Colonic mucosa (tissue), 4 donors: Measurements from ENCODE around the gene FBH1. TPM values are rescaled to one million over a fixed set of nuclear protein-coding genes. Genes with fewer than 3 reads are reported as not detected.
"Not testable (repeated sequence)": the region's sequence is repeated elsewhere in the genome, so short reads cannot be mapped to it uniquely, and the experiment has no call there.

Experiments
- DNase-seq: peaks from one replicate; pipeline ENCODE4 v3.0.0-alpha.2; 2020
- H3K27ac ChIP-seq: fragments of 200-600 bp; one replicate; pipeline ENCODE4 v1.8.0; 2021
- H3K27me3 ChIP-seq: fragments of 200-600 bp; one replicate; pipeline ENCODE4 v1.8.0; 2021
- H3K36me3 ChIP-seq: fragments of 200-600 bp; one replicate; pipeline ENCODE4 v1.8.0; 2021
- H3K4me1 ChIP-seq: fragments of 200-600 bp; one replicate; pipeline ENCODE4 v1.8.0; 2021; ENCODE audit warnings: mild to moderate bottlenecking
- H3K4me3 ChIP-seq: fragments of 200-600 bp; one replicate; pipeline ENCODE4 v1.8.0; 2021
- H3K9ac ChIP-seq, 2 donors: one replicate each; pipeline ENCODE4 v1.7.0; 2013; ENCODE audit warnings: control low read depth in 2 of 2, low read depth in 2 of 2, low read length in 2 of 2
- H3K9me3 ChIP-seq: fragments of 200-600 bp; one replicate; pipeline ENCODE4 v1.8.0; 2021
- intact Hi-C: fragments of 100-400 bp; cut with DNase I; formaldehyde crosslinking; loops from one replicate; pipeline ENCODE4 v1.14.1; 2022
- total RNA-seq, 2 donors: library from RNA; stranded (reverse); fragmentation: NEBNext Ultra II Directional in 1 of 2; extraction: Animal tissue kit (Norgen Biotek cat#: 25700) in 1 of 2; gene quantifications; one replicate each; pipeline ENCODE4 v1.2.1, GENCODE V29; 2021
- TF ChIP-seq, protein P1 (sequence below): fragments of 200-600 bp; IDR thresholded peaks from one replicate; pipeline ENCODE4 v1.8.0; 2022; ENCODE audit warnings: antibody characterized with exemption, mild to moderate bottlenecking
- donor health status: healthy.
- donor health status: DM: no; HTN: no; CAD: no.
- donor health status: DM: no; HTN: no; CAD: no.

Gene FBH1
- total RNA-seq, 2 donors from 2014 or later = 67.7 to 87.5 TPM

DNA sequence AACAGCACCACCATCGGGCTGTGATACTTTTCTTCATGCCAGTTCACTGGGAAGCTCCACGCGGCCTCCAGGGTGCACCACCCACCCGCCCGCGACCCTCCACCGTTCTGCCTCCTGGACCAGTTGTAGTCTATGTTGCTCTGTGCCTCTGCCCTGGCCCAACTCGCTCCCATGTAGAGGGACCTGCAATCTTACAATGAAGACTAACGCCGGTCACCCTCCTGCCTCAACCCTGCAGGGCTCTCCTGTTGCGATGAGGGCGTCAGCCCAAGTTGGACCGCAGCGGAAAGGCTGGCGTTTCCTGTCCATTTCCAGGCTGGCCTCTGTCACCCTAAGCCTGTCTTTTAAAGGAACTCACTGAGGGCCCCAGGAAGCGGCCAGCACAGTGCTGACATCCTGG lies 52.4 kb downstream of the FBH1 start:
- Histone ChIP-seq H3K4me1 (no peaks in the 10 kb centered on the region), H3K9me3 (no peaks in the 10 kb centered on the region), H3K4me3 (no peak overlapping the region), H3K36me3 (no peaks in the 10 kb centered on the region), H3K9ac (no peak overlapping the region), H3K27ac (peak overlapping the region; percentile 22), H3K27me3 (no peaks in the 10 kb centered on the region)
- peak; percentile 32 for DNase-seq
- TF ChIP-seq, protein P1, sequence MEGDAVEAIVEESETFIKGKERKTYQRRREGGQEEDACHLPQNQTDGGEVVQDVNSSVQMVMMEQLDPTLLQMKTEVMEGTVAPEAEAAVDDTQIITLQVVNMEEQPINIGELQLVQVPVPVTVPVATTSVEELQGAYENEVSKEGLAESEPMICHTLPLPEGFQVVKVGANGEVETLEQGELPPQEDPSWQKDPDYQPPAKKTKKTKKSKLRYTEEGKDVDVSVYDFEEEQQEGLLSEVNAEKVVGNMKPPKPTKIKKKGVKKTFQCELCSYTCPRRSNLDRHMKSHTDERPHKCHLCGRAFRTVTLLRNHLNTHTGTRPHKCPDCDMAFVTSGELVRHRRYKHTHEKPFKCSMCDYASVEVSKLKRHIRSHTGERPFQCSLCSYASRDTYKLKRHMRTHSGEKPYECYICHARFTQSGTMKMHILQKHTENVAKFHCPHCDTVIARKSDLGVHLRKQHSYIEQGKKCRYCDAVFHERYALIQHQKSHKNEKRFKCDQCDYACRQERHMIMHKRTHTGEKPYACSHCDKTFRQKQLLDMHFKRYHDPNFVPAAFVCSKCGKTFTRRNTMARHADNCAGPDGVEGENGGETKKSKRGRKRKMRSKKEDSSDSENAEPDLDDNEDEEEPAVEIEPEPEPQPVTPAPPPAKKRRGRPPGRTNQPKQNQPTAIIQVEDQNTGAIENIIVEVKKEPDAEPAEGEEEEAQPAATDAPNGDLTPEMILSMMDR = no peak
- intact Hi-C loops = loop anchor here (10.0 kb wide), 1 partner anchor 142 kb away; the partner anchor contains the start of gene RBM17

DNA sequence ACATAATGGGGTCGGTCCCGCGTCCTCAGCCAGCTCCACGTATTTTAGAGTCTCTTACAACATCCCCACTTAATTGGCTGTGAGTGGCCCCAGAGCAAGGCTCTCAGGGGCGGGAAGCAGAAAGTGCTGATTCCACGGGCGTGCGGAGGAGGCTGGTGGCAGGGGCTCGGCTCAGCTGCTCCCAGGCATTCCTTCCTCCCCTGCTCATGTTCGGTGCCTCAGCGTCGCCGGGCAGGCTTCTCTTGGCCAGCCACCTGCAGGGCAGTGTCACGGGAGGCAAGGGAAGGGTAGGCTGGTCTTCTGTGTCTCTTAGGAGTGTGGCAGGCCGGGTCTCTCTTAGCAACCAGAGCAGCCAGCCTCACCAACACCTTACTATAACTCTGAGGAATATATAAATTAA lies 53.5 kb downstream of the FBH1 start:
- intact Hi-C loops = loop anchor here (10.0 kb wide), 1 partner anchor 141 kb away; the partner anchor contains the start of gene RBM17
- Histone ChIP-seq H3K9ac (peak overlapping the region; percentile 40 to 61), H3K27ac (peak overlapping the region; percentile 85), H3K27me3 (no peaks in the 10 kb centered on the region), H3K4me1 (no peaks in the 10 kb centered on the region), H3K36me3 (no peaks in the 10 kb centered on the region), H3K4me3 (no peak overlapping the region), H3K9me3 (no peaks in the 10 kb centered on the region)
- TF ChIP-seq, protein P1 = no peak
- no peak for DNase-seq

DNA sequence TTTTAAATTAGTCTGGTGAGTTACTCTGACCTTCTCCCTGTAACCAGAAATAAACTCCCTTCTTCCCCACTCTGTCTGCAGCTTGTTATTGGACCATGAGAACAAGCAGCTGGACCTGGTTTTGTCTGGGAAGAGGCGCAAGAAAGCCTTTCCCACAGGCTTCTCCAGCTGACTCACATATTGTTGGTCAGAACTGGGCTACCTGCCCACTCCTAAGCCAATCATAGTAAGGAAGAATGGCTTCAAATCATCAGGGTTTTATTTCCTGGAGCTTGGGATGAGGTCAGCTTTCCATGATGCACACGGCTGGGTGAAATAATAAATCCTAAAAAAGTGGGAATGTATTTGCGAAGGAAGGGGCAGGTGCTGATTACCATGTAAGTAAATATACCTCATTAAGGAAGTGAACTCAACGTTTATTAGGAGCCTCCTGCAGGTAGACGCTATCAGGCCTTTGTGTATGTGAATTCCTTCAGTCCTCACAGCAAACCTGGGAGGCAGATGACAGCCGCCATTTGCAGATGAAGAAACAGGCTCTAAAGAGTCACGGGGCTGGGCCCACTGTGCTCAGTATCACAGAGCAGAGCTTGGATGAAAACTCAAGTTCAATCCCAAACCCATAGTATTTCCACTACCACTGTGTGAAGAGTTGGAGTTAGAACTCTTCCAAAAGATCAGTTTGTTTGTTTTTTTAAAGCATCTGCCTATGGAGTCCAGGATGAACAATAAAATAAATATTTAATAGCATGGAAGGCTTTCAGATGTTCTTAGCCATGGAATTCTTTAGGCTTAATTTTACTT lies 54.5 kb downstream of the FBH1 start:
- Histone ChIP-seq H3K27me3 (no peaks in the 10 kb centered on the region), H3K36me3 (no peaks in the 10 kb centered on the region), H3K4me3 (no peak overlapping the region), H3K27ac (peak overlapping the region; percentile 85), H3K4me1 (no peaks in the 10 kb centered on the region), H3K9ac (peak overlapping the region in 1 of 2 donors; percentile 61), H3K9me3 (no peaks in the 10 kb centered on the region)
- peak; percentile 88 for DNase-seq
- intact Hi-C loops = loop anchor here (10.0 kb wide), 1 partner anchor 140 kb away; the partner anchor contains the start of gene RBM17
- TF ChIP-seq, protein P1 = no peak

DNA sequence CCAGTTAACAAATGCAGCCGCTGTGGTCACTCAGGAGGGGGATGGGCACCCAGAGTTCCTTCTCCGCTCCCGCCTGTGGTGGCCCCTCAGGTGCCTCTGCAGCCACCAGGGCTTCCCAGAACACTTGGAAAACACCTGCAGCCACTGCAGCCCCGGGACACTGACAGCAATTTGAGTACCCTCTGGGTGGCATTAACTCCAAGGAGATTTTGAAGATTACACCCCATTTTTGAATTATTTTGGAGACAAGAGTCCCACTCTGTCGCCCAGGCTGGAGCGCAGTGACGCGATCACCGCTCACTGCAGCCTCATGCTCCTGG lies 55.1 kb downstream of the FBH1 start:
- Histone ChIP-seq H3K4me3 (no peak overlapping the region), H3K36me3 (no peaks in the 10 kb centered on the region), H3K4me1 (no peaks in the 10 kb centered on the region), H3K9ac (peak overlapping the region in 1 of 2 donors; percentile 1), H3K27ac (peak overlapping the region; percentile 85), H3K27me3 (no peaks in the 10 kb centered on the region), H3K9me3 (no peaks in the 10 kb centered on the region)
- no peak for DNase-seq
- TF ChIP-seq, protein P1 = no peak
- intact Hi-C loops = loop anchor here (10.0 kb wide), 1 partner anchor 140 kb away; the partner anchor contains the start of gene RBM17

DNA sequence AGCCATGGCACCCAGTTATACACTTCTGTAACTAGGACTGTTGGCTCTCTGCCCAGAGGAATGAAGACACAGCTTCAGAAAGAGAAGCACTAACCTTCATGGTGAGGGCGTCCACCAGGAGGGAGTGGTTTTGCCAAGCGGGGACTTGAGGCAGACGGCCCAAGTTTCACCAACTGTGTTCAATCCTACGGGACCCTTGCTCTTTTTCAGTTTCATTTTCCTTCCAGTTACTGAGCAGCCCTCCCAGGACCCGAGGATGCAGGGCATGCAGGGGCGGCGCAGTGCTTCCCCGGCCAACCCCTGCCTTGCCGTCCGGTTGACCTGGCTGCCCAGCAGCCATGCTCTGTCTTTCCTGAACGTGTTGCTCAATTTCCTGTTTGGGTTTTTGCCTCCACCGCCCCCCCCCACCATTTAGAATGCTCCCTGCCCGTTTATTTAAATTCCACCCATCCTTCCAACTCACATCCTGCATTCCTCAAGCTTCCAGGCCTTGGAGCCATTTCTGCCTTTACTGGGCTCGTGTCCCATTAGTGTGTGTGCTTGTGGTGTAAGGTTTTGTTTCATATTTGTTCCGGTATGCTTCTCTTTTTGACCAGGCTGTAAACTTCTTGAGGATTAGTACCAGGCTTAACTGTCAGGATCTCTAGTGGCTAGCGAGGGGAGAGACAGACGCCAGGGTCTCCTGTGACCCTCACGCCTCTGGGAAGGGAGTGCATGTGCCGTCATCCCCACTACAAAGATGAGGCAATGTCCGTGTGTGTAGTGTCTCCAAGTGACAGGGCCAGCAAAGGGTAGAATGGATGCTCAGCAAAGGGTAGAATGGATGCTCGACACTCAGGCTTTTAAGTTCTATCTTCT lies 55.7 kb downstream of the FBH1 start:
- intact Hi-C loops = loop anchor here (10.0 kb wide), 1 partner anchor 139 kb away; the partner anchor contains the start of gene RBM17
- Histone ChIP-seq H3K4me1 (no peaks in the 10 kb centered on the region), H3K27ac (peak overlapping the region; percentile 85), H3K9ac (peak overlapping the region in 1 of 2 donors; percentile 1), H3K27me3 (no peaks in the 10 kb centered on the region), H3K4me3 (no peak overlapping the region), H3K9me3 (no peaks in the 10 kb centered on the region), H3K36me3 (no peaks in the 10 kb centered on the region)
- peak; percentile 47 for DNase-seq
- TF ChIP-seq, protein P1 = no peak

DNA sequence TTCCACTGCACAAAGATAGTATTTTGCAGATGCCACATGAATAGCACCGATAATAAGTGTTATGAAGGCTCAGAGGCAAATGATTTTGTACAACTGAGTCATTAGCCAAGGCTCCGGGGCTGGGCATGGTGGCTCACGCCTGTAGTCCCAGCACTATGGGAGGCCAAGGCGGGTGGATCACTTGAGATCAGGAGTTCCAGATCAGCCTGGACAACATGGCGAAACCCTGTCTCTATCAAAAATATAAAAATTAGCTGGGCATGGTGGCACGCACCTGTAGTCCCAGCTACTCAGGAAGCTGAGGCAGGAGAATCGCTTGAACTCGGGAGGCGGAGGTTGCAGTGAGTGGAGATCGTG lies 56.4 kb downstream of the FBH1 start:
- not testable (repeated sequence) for H3K4me1 ChIP-seq, H3K4me3 ChIP-seq
- intact Hi-C loops = loop anchor here (10.0 kb wide), 1 partner anchor 138 kb away; the partner anchor contains the start of gene RBM17

More for the DNA sequence above, 56.4 kb downstream of the FBH1 start:
- peak overlapping the region; percentile 85 for H3K27ac ChIP-seq
- H3K9ac ChIP-seq, DNase-seq, H3K36me3 ChIP-seq, H3K9me3 ChIP-seq, H3K27me3 ChIP-seq: not testable (repeated sequence)
